CD4-positive, alpha-beta T cell treated with Interleukin-6 at 100 ng/mL for 8 hours (primary cell): ENCODE results near the gene CCT4.
A peak's percentile ranks its signal among the peaks of the same experiment; 100 is the strongest.
"Not testable (repeated sequence)": the region's sequence is repeated elsewhere in the genome, so short reads cannot be mapped to it uniquely, and the experiment has no call there.

Experiments used
- DNase-seq: peaks from one replicate; pipeline ENCODE4 v3.0.0-alpha.2; 2020; ENCODE audit warnings: mixed read lengths, low spot score

Gene CCT4

GRCh38 chr2:61879351-61879750 lies 9.1 kb downstream of the CCT4 start:
- not testable (repeated sequence) for DNase-seq

- DNase-seq, result no peak
Measured at GRCh38 chr2:61878761-61879160, 9.7 kb downstream of the CCT4 start.

GRCh38 chr2:61877571-61878245 lies 10.7 kb downstream of the CCT4 start:
- DNase-seq, result no peak

- DNase-seq, result no peak
Measured at GRCh38 chr2:61876400-61876799, 12.1 kb downstream of the CCT4 start.

- not testable (repeated sequence) for DNase-seq
Measured at GRCh38 chr2:61866482-61867089, 21.9 kb downstream of the CCT4 start.

- DNase-seq, result no peak
Measured at GRCh38 chr2:61862085-61862484, 26.4 kb downstream of the CCT4 start.

- DNase-seq, result no peak
Measured at GRCh38 chr2:61857224-61857623, 31.2 kb downstream of the CCT4 start.

- no peak for DNase-seq
Measured at GRCh38 chr2:61855318-61855613, 33.2 kb downstream of the CCT4 start.

GRCh38 chr2:61854564-61855317 lies 33.7 kb downstream of the CCT4 start:
- DNase-seq, result peak; percentile 95

GRCh38 chr2:61853847-61854563 lies 34.5 kb downstream of the CCT4 start, which contains the start of gene FAM161A:
FAM161A (minus strand) TSS chr2:61854060; CDS start chr2:61854041, 19 bp downstream.
- peak; percentile 73 for DNase-seq

GRCh38 chr2:61853086-61853846 lies 35.2 kb downstream of the CCT4 start:
- DNase-seq, result no peak

- DNase-seq, result not testable (repeated sequence)
Measured at GRCh38 chr2:61851270-61851669, 37.2 kb downstream of the CCT4 start.

- no peak for DNase-seq
Measured at GRCh38 chr2:61845320-61845719, 43.1 kb downstream of the CCT4 start.

- DNase-seq, result no peak
Measured at GRCh38 chr2:61841286-61841685, 47.2 kb downstream of the CCT4 start.

- no peak for DNase-seq
Measured at GRCh38 chr2:61834893-61835292, 53.6 kb downstream of the CCT4 start.

GRCh38 chr2:61833971-61834370 lies 54.5 kb downstream of the CCT4 start:
- DNase-seq, result no peak

GRCh38 chr2:61832183-61832841 lies 56.1 kb downstream of the CCT4 start:
- no peak for DNase-seq

GRCh38 chr2:61822255-61822654 lies 66.2 kb downstream of the CCT4 start:
- DNase-seq, result no peak
